GM12872 (cell line): ENCODE measurements around the gene MAGI1.

Source experiments
- CTCF ChIP-seq: IDR thresholded peaks from 3 replicates; pipeline ENCODE4 v1.5.1; 2011; ENCODE audit warnings: low read depth, mild to moderate bottlenecking, low read length, moderate library complexity; ENCODE audit not compliant: insufficient read depth

MAGI1 gene

DNA sequence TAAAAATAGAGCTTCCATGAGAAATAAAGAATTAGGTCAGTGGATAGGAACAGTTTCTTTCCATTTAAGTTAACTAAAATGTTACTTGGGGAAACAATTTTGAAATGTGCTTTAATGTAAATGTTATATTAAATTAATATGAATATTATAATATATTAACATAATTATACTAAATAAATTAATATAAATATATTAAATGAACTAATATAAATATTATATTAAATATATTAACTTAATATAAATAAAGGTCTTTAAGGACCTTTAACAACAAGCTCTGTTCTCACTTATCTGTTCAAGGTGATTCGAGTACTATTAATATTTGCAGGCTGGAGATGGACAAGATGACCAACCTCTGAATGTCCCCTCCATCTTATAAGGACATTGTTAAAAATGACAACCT, 100.6 kb downstream of the MAGI1 start:
- TF ChIP-seq CTCF = no peak

GRCh38 chr3:65936908-65937638, 101.6 kb downstream of the MAGI1 start:
- no peak for TF ChIP-seq CTCF

DNA sequence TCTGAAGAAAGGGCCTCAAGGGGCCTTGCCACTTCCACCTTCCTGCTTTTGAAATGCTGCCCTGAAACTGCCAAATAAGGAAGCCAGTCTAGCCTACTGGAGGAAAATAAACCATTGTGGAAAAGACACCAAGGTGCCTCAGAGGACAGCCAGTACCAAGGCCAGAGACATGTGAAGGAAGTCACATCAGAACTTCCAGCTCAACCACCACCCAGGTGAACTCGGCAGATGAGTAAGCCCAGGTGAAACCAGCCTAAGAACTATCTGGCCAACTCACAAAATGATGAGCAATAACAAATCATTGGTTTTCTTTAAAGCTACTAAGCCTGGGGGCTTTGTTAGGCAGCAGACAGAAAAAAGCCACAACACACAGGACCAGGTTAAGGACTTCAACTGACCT, 103.0 kb downstream of the MAGI1 start:
- TF ChIP-seq CTCF = no peak

- no peak for TF ChIP-seq CTCF
These were observed 108.1 kb downstream of the MAGI1 start for GRCh38 chr3:65930648-65931047.

- no peak for TF ChIP-seq CTCF
These were observed 110.6 kb downstream of the MAGI1 start for GRCh38 chr3:65928110-65928509.

DNA sequence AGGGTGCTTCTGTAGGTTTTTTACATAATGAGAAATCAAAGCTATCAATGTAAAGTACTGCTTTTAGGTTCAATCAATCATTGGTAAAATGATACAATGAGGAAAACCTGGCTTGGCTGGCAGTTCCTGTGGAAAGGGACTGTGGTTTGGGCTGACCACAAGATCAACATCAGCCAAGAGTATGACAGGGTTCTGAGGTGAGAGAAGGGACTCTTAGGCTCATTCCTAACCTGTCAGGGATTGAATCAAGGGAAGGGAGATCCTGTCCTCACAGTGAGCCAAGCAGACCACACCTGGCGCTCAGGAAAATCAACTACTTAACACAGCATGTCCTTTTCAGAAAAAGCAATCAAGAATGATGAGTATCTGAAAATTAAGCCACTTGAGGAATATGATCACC, 111.1 kb downstream of the MAGI1 start:
- TF ChIP-seq CTCF = no peak

DNA sequence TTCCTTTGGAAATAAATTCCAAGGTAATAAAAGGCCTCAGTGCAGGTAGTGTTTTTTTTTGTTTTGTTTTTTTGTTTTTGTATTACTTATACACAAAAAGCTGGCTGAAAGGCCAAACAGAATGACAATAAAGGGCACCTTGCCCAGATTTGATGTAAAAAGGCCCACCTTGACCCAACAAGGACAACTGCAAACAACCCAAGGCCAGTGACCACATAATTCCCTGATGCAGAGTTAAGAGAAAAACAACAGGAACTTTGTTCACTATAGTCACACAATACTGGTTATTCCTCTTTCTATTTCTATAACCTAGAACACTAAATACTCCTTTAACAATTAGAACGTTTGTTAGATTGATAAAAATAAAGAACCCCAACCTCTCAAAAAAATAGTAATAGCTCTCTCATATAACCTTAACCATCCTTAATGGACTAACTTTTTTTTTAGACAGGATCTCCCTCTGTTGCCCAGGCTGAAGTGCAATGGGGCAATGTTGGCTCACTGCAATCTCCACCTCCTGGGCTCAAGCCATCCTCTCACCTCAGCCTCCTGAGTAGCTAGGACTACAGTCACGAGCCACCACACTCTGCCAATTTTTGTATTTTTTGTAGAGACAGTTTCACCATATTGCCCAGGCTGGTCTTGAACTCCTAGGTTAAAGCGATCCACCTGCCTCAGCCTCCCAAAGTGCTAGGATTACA, 113.3 kb downstream of the MAGI1 start:
- TF ChIP-seq CTCF = no peak
